ENCODE data around the gene CCDC74B.
A peak's percentile ranks its signal among the peaks of the same experiment; 100 is the strongest.
"Not testable (repeated sequence)": the region's sequence is repeated elsewhere in the genome, so short reads cannot be mapped to it uniquely, and the experiment has no call there.

Gene CCDC74B

DNA sequence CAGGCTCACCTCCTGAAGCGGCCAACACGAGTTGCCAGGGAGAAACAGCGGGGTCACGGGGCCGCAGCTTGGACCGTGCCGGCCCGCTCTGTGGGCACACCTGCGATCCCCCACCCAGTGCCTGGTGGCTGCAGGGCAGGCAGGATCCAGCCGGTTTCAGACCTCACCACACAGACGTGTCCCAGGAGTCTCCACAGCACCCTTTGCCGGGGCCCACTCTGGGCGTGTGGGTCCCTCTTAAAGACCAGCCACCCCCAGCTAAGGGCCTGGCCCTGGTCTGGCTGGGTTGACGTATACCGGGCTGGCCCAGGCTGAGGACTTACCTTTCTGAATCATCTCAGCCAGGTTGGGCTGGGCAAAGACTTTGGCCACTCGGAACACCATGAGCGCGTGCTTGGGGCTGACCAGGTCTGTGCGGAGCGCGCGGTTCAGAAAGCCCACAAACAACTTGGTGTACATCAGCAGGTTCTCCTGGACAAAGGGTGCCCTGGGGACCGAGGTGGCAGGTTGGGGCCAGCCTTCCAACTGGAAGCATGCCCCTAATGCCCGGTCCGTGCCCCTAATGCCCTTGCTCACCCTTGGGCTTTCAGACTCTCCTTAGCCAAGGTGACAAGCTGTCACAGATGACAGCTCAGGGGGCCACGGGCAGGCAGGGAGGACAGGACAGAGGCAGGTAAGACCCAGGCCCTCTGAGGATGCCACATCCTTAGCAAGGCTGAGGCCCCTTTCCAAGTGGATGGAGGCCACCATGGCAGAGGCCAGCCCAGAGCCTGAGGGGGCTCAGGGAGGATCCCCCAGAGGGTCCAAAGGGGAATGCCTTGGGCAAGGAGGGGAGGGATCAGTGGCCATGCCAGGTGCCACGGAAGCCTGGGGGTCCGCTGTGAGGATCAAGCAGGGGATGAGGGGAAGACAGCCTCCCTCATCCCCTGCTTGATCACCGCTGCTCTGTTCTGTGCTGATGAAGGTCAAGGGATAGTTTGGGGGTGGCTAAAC is 10.2 kb upstream of the CCDC74B start:
- no peaks in the 10 kb centered on the region for H3K9me3 ChIP-seq (ENCODE audit: control insufficient read depth, low read length)
- no peak overlapping the region for H3K4me2 ChIP-seq (ENCODE audit: low read length)
- no peaks in the 10 kb centered on the region for H3K27me3 ChIP-seq (ENCODE audit: control insufficient read depth, insufficient read depth, low read length)
- H3K27ac ChIP-seq: peak overlapping the region; percentile 27
- peaks cover 2% of the 10 kb centered on the region for H3K4me1 ChIP-seq
- no peak overlapping the region for H3K9ac ChIP-seq
- no peaks in the 10 kb centered on the region for H3K79me2 ChIP-seq
- no peak overlapping the region for H3K4me3 ChIP-seq (ENCODE audit: low read depth, low read length)
- H2AFZ ChIP-seq: no peak overlapping the region
- TF ChIP-seq, protein P1, sequence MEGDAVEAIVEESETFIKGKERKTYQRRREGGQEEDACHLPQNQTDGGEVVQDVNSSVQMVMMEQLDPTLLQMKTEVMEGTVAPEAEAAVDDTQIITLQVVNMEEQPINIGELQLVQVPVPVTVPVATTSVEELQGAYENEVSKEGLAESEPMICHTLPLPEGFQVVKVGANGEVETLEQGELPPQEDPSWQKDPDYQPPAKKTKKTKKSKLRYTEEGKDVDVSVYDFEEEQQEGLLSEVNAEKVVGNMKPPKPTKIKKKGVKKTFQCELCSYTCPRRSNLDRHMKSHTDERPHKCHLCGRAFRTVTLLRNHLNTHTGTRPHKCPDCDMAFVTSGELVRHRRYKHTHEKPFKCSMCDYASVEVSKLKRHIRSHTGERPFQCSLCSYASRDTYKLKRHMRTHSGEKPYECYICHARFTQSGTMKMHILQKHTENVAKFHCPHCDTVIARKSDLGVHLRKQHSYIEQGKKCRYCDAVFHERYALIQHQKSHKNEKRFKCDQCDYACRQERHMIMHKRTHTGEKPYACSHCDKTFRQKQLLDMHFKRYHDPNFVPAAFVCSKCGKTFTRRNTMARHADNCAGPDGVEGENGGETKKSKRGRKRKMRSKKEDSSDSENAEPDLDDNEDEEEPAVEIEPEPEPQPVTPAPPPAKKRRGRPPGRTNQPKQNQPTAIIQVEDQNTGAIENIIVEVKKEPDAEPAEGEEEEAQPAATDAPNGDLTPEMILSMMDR (IDR thresholded peaks at IDR 0.05): no peak
- H3K36me3 ChIP-seq (ENCODE audit: control insufficient read depth, insufficient read depth, low read length): no peaks in the 10 kb centered on the region

DNA sequence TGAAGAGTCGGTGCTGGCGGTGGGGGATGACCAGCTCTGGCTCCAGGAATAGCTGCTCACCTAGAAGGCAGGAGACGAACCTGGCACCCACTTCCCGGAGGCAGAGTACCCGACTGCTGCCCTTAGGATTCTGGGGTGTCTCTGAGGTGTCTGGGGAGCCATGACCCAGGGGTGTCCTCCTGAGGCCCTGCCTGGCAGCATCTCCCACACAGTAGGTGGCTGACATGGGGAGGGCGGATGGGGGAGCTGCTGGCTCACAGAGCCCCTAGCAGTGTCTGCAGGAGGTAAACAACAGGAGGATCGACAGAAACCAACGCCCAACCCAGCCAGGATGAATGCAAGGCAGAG is 9.5 kb upstream of the CCDC74B start:
- H3K79me2 ChIP-seq; H3K36me3 ChIP-seq (ENCODE audit: control insufficient read depth, insufficient read depth, low read length); H3K4me3 ChIP-seq (ENCODE audit: low read depth, low read length); H3K4me1 ChIP-seq; H3K27me3 ChIP-seq (ENCODE audit: control insufficient read depth, insufficient read depth, low read length); H3K9me3 ChIP-seq (ENCODE audit: control insufficient read depth, low read length); H3K4me2 ChIP-seq (ENCODE audit: low read length); H2AFZ ChIP-seq; H3K9ac ChIP-seq; H3K27ac ChIP-seq: not testable (repeated sequence)

DNA sequence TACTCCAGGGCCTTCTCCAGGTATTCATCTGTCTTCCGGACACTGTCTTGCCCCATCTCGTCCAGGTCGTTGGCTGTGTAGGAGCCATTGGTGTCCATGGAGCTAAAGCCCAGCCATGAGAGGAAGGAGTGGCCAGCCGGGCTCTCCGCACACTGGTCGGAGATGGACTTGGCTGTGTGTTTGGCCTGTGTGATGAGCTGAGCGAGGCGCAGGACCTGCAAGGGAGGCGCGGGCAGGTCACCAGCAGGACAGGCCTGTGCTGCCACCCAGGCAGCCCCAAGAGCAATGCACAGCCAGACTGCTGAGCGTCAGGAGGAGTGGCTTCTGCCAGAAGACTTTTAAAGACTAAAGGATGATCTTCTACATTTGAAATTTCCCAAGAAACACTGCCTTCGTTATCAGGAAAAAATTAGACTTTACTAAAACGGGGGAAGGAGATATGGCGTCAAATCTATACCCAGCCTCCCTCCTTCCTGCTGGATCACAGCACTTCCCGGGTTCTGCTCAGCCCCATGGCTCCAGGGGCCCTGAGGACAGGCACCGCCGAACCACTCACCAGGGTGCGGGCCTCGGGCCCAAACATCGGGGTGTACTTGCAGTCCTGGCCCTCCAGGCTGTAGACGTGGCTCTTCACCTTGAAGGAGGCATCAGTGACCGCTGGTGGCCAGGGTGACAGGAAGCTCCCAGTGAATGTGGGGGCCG is 9.0 kb upstream of the CCDC74B start:
- not testable (repeated sequence) for H3K79me2 ChIP-seq; H3K4me1 ChIP-seq; H3K4me3 ChIP-seq (ENCODE audit: low read depth, low read length); H2AFZ ChIP-seq; H3K27me3 ChIP-seq (ENCODE audit: control insufficient read depth, insufficient read depth, low read length); H3K27ac ChIP-seq; H3K36me3 ChIP-seq (ENCODE audit: control insufficient read depth, insufficient read depth, low read length); H3K4me2 ChIP-seq (ENCODE audit: low read length); H3K9me3 ChIP-seq (ENCODE audit: control insufficient read depth, low read length); H3K9ac ChIP-seq

DNA sequence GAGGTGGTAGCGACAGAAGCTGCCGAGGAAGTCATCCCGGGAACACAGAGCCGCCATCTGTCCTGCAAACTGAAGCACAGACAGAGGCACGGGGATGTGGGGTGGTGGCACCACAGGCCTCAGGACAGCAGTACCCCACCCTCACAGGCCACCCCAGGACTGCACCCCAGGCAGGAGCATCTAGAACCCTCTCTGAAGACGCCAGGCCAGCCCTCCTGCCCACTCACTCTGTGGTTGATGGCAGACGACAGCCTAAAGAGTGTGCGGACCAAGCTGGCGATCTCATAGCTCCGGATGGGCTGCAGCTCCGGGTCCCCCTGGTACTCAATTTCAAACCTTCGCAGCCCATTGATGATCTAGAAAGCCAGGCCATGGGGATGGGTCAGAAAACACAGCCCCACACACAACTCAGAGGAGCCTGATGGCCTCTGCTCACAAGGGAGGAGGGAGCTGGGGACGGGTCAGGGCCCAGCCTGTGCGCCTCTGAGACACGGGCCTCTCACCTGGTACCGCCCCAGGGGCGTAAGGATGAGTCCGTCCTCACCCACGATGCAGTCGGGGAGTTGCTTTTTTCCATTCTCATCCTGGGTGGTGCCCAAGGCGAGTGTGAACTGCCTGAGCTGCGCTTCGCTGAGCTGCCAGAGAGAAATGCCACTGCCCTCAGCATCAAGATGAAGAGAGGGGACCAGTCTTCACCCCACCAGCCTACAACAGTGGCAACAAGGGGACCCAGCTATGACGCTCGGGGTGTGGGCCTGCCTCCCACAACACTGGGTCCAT is 8.1 kb upstream of the CCDC74B start:
- H3K36me3 ChIP-seq (ENCODE audit: control insufficient read depth, insufficient read depth, low read length): no peaks in the 10 kb centered on the region
- H3K4me1 ChIP-seq: peaks cover 2% of the 10 kb centered on the region
- H2AFZ ChIP-seq: no peak overlapping the region
- no peaks in the 10 kb centered on the region for H3K79me2 ChIP-seq
- no peak overlapping the region for H3K9ac ChIP-seq
- H3K4me2 ChIP-seq (ENCODE audit: low read length): no peak overlapping the region
- H3K27ac ChIP-seq: no peak overlapping the region
- H3K4me3 ChIP-seq (ENCODE audit: low read depth, low read length): no peak overlapping the region
- TF ChIP-seq, protein P1 (IDR thresholded peaks at IDR 0.05): no peak
- no peaks in the 10 kb centered on the region for H3K27me3 ChIP-seq (ENCODE audit: control insufficient read depth, insufficient read depth, low read length)
- no peaks in the 10 kb centered on the region for H3K9me3 ChIP-seq (ENCODE audit: control insufficient read depth, low read length)

DNA sequence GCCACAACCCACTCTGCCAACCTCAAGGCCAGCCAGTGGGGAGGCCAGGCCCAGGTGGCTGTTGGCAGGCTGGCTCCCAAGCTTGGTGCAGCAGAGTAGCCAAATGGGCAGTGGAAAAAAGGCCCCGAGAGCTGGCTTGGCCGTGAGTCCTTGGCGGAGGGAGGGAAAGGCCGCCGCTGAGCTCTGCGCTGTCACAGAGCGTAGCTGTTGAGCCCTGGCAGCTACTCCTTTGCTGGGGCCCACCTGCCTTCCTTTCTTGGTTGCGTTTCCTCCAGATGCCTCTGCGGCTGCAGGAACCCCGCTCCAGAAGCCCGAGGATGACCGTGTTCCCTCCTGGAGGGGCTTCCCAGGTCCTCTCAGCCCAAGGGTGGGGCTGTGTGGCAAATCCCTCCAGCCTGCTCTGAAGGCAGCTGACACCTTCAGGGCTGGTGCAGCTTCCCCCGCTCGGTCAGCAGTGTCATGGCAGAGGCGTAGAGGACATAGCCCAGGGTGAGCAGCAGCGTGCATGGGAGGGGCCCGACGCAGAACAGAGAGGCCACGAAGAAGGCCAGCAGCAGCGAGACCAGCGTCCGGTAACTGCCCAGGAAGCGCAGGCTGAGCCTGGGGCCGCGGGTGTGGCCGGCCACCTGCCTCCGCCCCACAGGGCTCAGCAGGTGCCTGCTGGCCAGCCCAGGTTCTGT is 7.4 kb upstream of the CCDC74B start:
- H3K27me3 ChIP-seq (ENCODE audit: control insufficient read depth, insufficient read depth, low read length); H3K27ac ChIP-seq; H3K9me3 ChIP-seq (ENCODE audit: control insufficient read depth, low read length); H3K4me1 ChIP-seq; H3K4me3 ChIP-seq (ENCODE audit: low read depth, low read length); H3K9ac ChIP-seq; H3K79me2 ChIP-seq; H3K36me3 ChIP-seq (ENCODE audit: control insufficient read depth, insufficient read depth, low read length); H3K4me2 ChIP-seq (ENCODE audit: low read length); H2AFZ ChIP-seq: not testable (repeated sequence)

DNA sequence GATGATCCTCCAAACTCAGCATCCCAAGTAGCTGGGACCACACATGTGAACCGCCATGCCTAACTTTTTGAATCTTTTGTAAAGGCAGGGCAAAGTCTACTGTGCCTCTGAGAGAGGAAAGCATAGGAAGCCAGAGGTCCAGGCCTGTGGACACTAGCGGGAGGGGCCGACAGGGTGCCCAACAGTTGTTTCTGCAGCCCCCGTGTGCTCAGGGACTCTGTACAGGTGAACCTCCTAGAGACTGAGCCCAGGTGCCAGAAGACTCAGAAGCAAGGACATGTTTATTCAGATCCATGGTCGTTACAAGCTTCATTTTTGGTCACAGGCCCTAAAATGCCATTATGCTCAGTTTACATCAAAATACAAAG is 6.2 kb upstream of the CCDC74B start:
- not testable (repeated sequence) for H3K27ac ChIP-seq; H3K4me2 ChIP-seq (ENCODE audit: low read length); H3K36me3 ChIP-seq (ENCODE audit: control insufficient read depth, insufficient read depth, low read length); H2AFZ ChIP-seq; H3K27me3 ChIP-seq (ENCODE audit: control insufficient read depth, insufficient read depth, low read length); H3K4me1 ChIP-seq; H3K9ac ChIP-seq; H3K79me2 ChIP-seq; H3K9me3 ChIP-seq (ENCODE audit: control insufficient read depth, low read length); H3K4me3 ChIP-seq (ENCODE audit: low read depth, low read length)
